HUES6 (cell line): ENCODE results near the gene PKDREJ.

Source experiments
- H3K27ac ChIP-seq: 2 replicates; pipeline ENCODE4 v1.7.0; 2013; ENCODE audit warnings: low read depth, mild to moderate bottlenecking, low read length, inconsistent platforms
- H3K27me3 ChIP-seq: 2 replicates; pipeline ENCODE4 v1.6.1; 2013; ENCODE audit warnings: low read length; ENCODE audit not compliant: control insufficient read depth, insufficient read depth
- H3K36me3 ChIP-seq: 2 replicates; pipeline ENCODE4 v1.6.1; 2013; ENCODE audit warnings: low read length; ENCODE audit not compliant: control insufficient read depth, insufficient read depth
- H3K4me1 ChIP-seq: 2 replicates; pipeline ENCODE4 v1.6.1; 2013; ENCODE audit warnings: low read length; ENCODE audit not compliant: control insufficient read depth, insufficient read depth
- H3K4me3 ChIP-seq: 2 replicates; pipeline ENCODE4 v1.5.1; 2013; ENCODE audit warnings: low read depth, low read length
- H3K9ac ChIP-seq: one replicate; pipeline ENCODE4 v1.6.1; 2013; ENCODE audit warnings: mild to moderate bottlenecking, low read length
- H3K9me3 ChIP-seq: 2 replicates; pipeline ENCODE4 v1.6.1; 2013; ENCODE audit warnings: low read depth, low read length; ENCODE audit not compliant: control insufficient read depth, insufficient read depth

The PKDREJ gene

DNA sequence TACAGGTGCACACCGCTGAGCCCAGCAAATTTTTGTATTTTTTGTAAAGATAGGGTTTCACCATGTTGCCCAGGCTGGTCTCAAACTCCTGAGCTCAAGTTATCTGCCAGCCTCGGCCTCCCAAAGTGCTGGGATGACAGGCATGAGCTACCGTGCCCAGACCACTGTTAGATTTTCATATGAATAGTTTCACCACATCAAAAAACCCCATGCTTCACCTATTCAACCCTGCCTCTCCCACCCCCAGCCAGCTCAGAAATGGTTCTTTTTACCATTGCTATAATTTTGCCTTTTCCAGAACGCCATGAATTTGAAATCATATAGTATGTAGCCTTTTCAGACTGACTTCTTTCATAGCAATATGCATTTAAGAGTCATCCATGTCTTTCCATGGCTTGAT is 50.9 kb downstream of the PKDREJ start:
- H3K4me3 ChIP-seq, result no peak overlapping the region
- peaks cover 29% of the 10 kb centered on the region for H3K9me3 ChIP-seq
- no peaks in the 10 kb centered on the region for H3K36me3 ChIP-seq
- no peak overlapping the region for H3K9ac ChIP-seq
- no peak overlapping the region for H3K27ac ChIP-seq
- H3K27me3 ChIP-seq, result no peaks in the 10 kb centered on the region
- no peaks in the 10 kb centered on the region for H3K4me1 ChIP-seq

DNA sequence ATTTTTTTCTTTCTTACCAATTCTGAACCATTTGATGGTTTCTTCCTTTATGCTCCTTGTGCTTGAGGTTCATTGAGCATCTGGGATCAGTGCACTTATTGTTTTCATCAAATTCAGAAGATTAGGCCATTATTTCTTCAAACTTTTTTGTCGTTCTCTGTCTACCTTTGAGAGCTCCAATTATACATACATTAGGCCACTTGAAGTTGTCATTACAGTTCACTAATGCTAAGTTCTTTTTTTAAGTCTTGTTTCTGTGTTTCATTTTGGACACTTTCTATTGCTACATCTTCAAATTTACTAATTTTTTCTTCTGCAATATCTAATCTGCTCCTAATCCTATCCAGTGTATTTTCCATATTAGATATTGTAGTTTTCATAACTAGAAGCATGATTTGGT is 53.9 kb downstream of the PKDREJ start:
- Histone ChIP-seq H3K4me1 (no peaks in the 10 kb centered on the region), H3K9me3 (peaks cover 33% of the 10 kb centered on the region), H3K27ac (no peak overlapping the region), H3K27me3 (no peaks in the 10 kb centered on the region), H3K4me3 (no peak overlapping the region), H3K9ac (no peak overlapping the region), H3K36me3 (no peaks in the 10 kb centered on the region)
